BE2C (cell line): Measurements from ENCODE around the gene PPP2R2D.
A peak's percentile ranks its signal among the peaks of the same experiment; 100 is the strongest.

Experiments used
- DNase-seq: peaks from one replicate; pipeline ENCODE4 v3.0.0-alpha.2; 2020
- H3K27me3 ChIP-seq: fragments of 250-450 bp; sonication (Bioruptor Pico); 2 replicates; pipeline ENCODE4 v1.5.1; 2020; ENCODE audit warnings: mild to moderate bottlenecking
- H3K36me3 ChIP-seq: fragments of 250-450 bp; sonication (Bioruptor Pico); 2 replicates; pipeline ENCODE4 v1.5.1; 2020; ENCODE audit warnings: mild to moderate bottlenecking
- H3K4me1 ChIP-seq: fragments of 250-450 bp; sonication (Bioruptor Pico); 2 replicates; pipeline ENCODE4 v1.5.1; 2020
- H3K4me3 ChIP-seq: 2 replicates; pipeline ENCODE4 v1.5.1; 2011; ENCODE audit warnings: low read depth, low read length
- H3K9me3 ChIP-seq: fragments of 250-450 bp; sonication (Bioruptor Pico); 2 replicates; pipeline ENCODE4 v1.5.1; 2020
- CTCF ChIP-seq: IDR thresholded peaks from 2 replicates; pipeline ENCODE4 v1.5.1; 2012; ENCODE audit warnings: mild to moderate bottlenecking, low read depth, low read length

The PPP2R2D gene

GRCh38 chr10:131891196-131891928, 9.4 kb upstream of the PPP2R2D start:
- no peaks in the 10 kb centered on the region for H3K4me1 ChIP-seq
- H3K36me3 ChIP-seq = no peaks in the 10 kb centered on the region
- H3K4me3 ChIP-seq = no peak overlapping the region
- H3K27me3 ChIP-seq = no peaks in the 10 kb centered on the region
- peak; percentile 39 for TF ChIP-seq CTCF
- peak; percentile 41 for DNase-seq
- no peaks in the 10 kb centered on the region for H3K9me3 ChIP-seq

- no peaks in the 10 kb centered on the region for H3K9me3 ChIP-seq
- TF ChIP-seq CTCF = no peak
- DNase-seq = no peak
- no peaks in the 10 kb centered on the region for H3K36me3 ChIP-seq
- no peaks in the 10 kb centered on the region for H3K27me3 ChIP-seq
- H3K4me1 ChIP-seq = no peaks in the 10 kb centered on the region
- H3K4me3 ChIP-seq = no peak overlapping the region
These were observed 8.6 kb upstream of the PPP2R2D start for GRCh38 chr10:131891929-131892805.

- no peaks in the 10 kb centered on the region for H3K9me3 ChIP-seq
- H3K27me3 ChIP-seq = no peaks in the 10 kb centered on the region
- no peak for DNase-seq
- H3K36me3 ChIP-seq = no peaks in the 10 kb centered on the region
- TF ChIP-seq CTCF = no peak
- no peaks in the 10 kb centered on the region for H3K4me1 ChIP-seq
- H3K4me3 ChIP-seq = no peak overlapping the region
These were observed 7.8 kb upstream of the PPP2R2D start for GRCh38 chr10:131892806-131893675.

GRCh38 chr10:131895116-131895515, 5.7 kb upstream of the PPP2R2D start:
- Histone ChIP-seq H3K4me1 (peaks cover 3% of the 10 kb centered on the region; the same call in 1 of the 2 replicates), H3K27me3 (no peaks in the 10 kb centered on the region), H3K9me3 (no peaks in the 10 kb centered on the region), H3K36me3 (no peaks in the 10 kb centered on the region), H3K4me3 (no peak overlapping the region)
- TF ChIP-seq CTCF = no peak
- DNase-seq = no peak

- H3K4me3 ChIP-seq = no peak overlapping the region
- no peak for DNase-seq
These were observed 4.4 kb upstream of the PPP2R2D start for GRCh38 chr10:131896403-131896802.

More at GRCh38 chr10:131896403-131896802, 4.4 kb upstream of the PPP2R2D start:
- Histone ChIP-seq H3K9me3 (no peaks in the 10 kb centered on the region), H3K4me1 (peaks cover 3% of the 10 kb centered on the region; the same call in 1 of the 2 replicates), H3K27me3 (no peaks in the 10 kb centered on the region), H3K36me3 (no peaks in the 10 kb centered on the region)
- TF ChIP-seq CTCF = no peak
